Lower lobe of right lung (tissue), 2 donors: ENCODE data around the gene TUBA1A. TPM values are rescaled to one million over a fixed set of nuclear protein-coding genes. Genes with fewer than 3 reads are reported as not detected.
"Not testable (repeated sequence)": the region's sequence is repeated elsewhere in the genome, so short reads cannot be mapped to it uniquely, and the experiment has no call there.

Experiments
- ATAC-seq, 2 donors: fragments of 200-7000 bp; cut with Tn5 transposase; one replicate each; pipeline ENCODE4 v1.9.1; 2020 to 2022; ENCODE audit warnings: mild to moderate bottlenecking in 2 of 2, moderate library complexity in 2 of 2
- DNase-seq: peaks from one replicate; pipeline ENCODE4 v3.0.0-alpha.2; 2020
- H3K27ac ChIP-seq: fragments of 200-600 bp; one replicate; pipeline ENCODE4 v1.8.0; 2022
- H3K27me3 ChIP-seq: fragments of 200-600 bp; one replicate; pipeline ENCODE4 v1.8.0; 2022; ENCODE audit warnings: low read depth
- H3K36me3 ChIP-seq: fragments of 200-600 bp; one replicate; pipeline ENCODE4 v1.8.0; 2022; ENCODE audit warnings: mild to moderate bottlenecking
- H3K4me1 ChIP-seq: fragments of 200-600 bp; one replicate; pipeline ENCODE4 v1.8.0; 2022
- H3K4me3 ChIP-seq: fragments of 200-600 bp; one replicate; pipeline ENCODE4 v1.8.0; 2022; ENCODE audit warnings: mild to moderate bottlenecking
- H3K9me3 ChIP-seq: fragments of 200-600 bp; one replicate; pipeline ENCODE4 v1.8.0; 2022
- intact Hi-C: fragments of 100-400 bp; cut with DNase I; formaldehyde crosslinking; loops from one replicate; pipeline ENCODE4 v1.11.0; 2022
- total RNA-seq: library from RNA; stranded (reverse); fragmentation: NEBNext Ultra II Directional; extraction: Animal tissue kit (Norgen Biotek cat#: 25700); gene quantifications from one replicate; pipeline ENCODE4 v1.2.1, GENCODE V29; 2021
- TF ChIP-seq, protein P1 (sequence below): fragments of 200-600 bp; IDR thresholded peaks from one replicate; pipeline ENCODE4 v1.8.0; 2022; ENCODE audit warnings: antibody characterized with exemption, mild to moderate bottlenecking
- donor health status: DM: no; HTN: yes; CAD: no; lungs with severe emphysema.

The TUBA1A gene
- total RNA-seq, 1 donor from 2014 or later, result 120 TPM

DNA sequence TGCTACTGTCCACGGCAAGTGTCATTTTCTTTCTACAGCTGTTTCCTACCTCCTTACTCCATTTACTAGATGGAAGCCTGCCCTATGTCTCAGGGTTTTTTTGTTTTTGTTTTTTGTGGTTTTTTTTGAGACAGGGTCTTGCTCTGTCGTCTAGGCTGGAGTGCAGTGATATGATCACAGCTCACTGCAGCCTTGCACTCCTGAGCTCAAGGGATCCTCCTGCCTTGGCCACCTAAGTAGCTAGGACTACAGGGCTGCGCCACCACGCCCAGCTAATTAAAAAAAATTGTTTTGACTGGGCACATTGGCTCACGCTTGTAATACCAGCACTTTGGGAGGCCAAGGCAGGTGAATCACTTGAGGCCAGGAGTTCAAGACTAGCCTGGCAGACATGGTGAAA lies 14.7 kb downstream of the TUBA1A start:
- no peaks in the 10 kb centered on the region for H3K9me3 ChIP-seq
- no peaks in the 10 kb centered on the region for H3K27me3 ChIP-seq
- H3K4me1 ChIP-seq, result no peaks in the 10 kb centered on the region
- ATAC-seq (no peak), DNase-seq (no peak)
- H3K4me3 ChIP-seq, result no peak overlapping the region
- H3K27ac ChIP-seq, result no peak overlapping the region
- TF ChIP-seq, protein P1, sequence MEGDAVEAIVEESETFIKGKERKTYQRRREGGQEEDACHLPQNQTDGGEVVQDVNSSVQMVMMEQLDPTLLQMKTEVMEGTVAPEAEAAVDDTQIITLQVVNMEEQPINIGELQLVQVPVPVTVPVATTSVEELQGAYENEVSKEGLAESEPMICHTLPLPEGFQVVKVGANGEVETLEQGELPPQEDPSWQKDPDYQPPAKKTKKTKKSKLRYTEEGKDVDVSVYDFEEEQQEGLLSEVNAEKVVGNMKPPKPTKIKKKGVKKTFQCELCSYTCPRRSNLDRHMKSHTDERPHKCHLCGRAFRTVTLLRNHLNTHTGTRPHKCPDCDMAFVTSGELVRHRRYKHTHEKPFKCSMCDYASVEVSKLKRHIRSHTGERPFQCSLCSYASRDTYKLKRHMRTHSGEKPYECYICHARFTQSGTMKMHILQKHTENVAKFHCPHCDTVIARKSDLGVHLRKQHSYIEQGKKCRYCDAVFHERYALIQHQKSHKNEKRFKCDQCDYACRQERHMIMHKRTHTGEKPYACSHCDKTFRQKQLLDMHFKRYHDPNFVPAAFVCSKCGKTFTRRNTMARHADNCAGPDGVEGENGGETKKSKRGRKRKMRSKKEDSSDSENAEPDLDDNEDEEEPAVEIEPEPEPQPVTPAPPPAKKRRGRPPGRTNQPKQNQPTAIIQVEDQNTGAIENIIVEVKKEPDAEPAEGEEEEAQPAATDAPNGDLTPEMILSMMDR, result no peak
- no peaks in the 10 kb centered on the region for H3K36me3 ChIP-seq
- intact Hi-C loops, result no loop called here

DNA sequence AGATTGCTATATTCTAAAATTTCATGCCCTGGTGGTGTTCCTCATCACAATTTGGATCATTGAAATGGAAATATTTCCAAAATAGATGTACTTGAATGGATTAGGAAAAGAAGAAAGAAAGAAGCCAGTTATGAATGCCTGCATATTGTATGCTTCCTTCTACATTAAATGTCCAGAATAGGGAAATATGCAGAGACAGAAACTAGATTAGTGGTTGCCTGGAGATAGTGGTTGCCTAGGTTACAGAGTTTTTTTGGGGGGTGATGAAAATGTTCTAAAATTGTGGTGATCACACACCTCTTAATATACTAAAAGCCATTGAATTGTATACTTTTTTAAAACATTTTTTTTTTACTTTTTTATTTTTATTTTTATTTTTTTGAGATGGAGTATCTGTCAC lies 18.0 kb downstream of the TUBA1A start:
- Histone ChIP-seq H3K9me3 (no peaks in the 10 kb centered on the region), H3K4me1 (no peaks in the 10 kb centered on the region), H3K36me3 (no peaks in the 10 kb centered on the region), H3K4me3 (no peak overlapping the region), H3K27ac (no peak overlapping the region), H3K27me3 (no peaks in the 10 kb centered on the region)
- ATAC-seq (no peak), DNase-seq (no peak)
- intact Hi-C loops, result no loop called here
- TF ChIP-seq, protein P1, result no peak

- intact Hi-C loops, result no loop called here
- no peak overlapping the region for H3K4me3 ChIP-seq
- no peak for ATAC-seq
- no peak for DNase-seq
- no peak overlapping the region for H3K27ac ChIP-seq
- no peaks in the 10 kb centered on the region for H3K27me3 ChIP-seq
- H3K36me3 ChIP-seq, result no peaks in the 10 kb centered on the region
- no peaks in the 10 kb centered on the region for H3K4me1 ChIP-seq
- TF ChIP-seq, protein P1, result no peak
- H3K9me3 ChIP-seq, result no peaks in the 10 kb centered on the region
Observed at GRCh38 chr12:49165114-49165513, 23.8 kb downstream of the TUBA1A start.

DNA sequence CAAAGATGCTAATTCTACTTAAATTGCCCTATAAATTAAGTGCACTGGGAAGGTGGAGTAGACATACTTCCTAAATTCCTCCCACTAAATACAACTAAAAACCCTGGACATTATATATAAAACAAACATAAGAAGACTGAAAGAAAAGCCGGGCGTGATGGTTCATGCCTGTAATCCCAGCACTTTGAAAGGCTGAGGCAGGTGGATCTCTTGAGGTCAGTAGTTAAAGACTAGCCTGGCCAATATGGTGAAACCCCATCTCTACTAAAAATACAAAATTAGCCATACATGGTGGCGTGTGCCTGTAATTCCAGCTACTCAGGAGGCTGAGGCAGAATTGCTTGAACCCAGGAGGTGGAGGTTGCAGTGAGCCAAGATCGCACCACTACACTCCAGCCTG lies 27.0 kb downstream of the TUBA1A start:
- H3K4me1 ChIP-seq, H3K27me3 ChIP-seq, intact Hi-C loops, H3K9me3 ChIP-seq, H3K4me3 ChIP-seq, H3K36me3 ChIP-seq, ATAC-seq, DNase-seq, H3K27ac ChIP-seq: not testable (repeated sequence)

DNA sequence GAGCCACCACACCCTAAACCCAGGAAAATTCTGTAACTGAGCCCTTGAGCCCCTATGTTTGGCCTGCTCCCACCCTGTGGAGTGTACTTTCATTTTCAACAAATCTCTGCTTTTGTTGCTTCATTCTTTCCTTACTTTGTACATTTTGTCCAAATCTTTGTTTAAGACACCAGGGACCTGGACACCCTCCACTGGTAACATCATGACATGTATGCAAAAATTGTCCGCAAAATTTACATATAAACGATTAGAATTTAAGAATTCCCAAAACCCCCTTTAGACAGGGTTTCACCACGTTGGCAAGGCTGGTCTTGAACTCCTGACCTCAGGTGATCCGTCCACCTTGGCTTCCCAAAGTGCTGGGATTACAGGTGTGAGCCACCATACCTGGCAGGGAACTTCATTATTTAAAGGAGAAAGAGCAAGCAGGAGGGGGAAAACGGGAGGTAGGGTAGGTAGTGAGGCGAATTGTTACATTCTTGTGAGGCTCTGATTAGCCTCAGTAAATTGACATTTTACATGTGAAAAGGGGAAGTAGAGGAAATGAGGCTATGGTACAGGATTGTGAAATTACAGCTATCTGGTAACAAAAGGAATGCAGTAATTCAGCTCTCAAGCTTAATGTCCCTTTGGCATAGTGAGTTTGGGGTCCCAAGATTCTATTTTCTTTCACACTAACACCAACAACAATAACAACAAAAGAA lies 27.6 kb downstream of the TUBA1A start:
- intact Hi-C loops, result no loop called here
- H3K36me3 ChIP-seq, result no peaks in the 10 kb centered on the region
- TF ChIP-seq, protein P1, result no peak
- H3K4me1 ChIP-seq, result no peaks in the 10 kb centered on the region
- DNase-seq (no peak), ATAC-seq (peak in 1 of 2 donors; percentile 26)
- H3K27me3 ChIP-seq, result no peaks in the 10 kb centered on the region
- H3K27ac ChIP-seq, result no peak overlapping the region
- no peak overlapping the region for H3K4me3 ChIP-seq
- no peaks in the 10 kb centered on the region for H3K9me3 ChIP-seq

DNA sequence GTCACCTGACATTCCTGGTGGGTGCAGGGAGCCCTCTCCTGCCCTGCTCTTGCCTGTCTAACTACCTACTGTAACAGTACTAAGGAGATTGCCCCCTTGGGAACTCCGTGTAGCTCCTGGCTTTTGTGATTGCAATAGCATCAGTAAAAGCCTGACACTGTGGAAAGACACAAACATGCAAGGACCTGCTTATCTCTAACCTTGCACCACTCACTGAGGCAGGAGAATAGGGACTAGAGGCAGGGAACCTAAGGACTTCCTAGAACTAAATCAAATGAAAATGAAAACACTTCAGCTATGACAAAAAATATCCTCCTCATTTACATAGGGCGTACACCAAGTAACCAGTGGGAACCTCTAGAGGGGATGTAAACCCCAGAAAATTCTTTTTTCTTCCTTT lies 28.5 kb downstream of the TUBA1A start:
- no peak for DNase-seq
- Histone ChIP-seq H3K9me3 (no peaks in the 10 kb centered on the region), H3K4me3 (no peak overlapping the region), H3K27me3 (no peaks in the 10 kb centered on the region), H3K4me1 (no peaks in the 10 kb centered on the region), H3K27ac (no peak overlapping the region), H3K36me3 (no peaks in the 10 kb centered on the region)
- TF ChIP-seq, protein P1, result no peak
- intact Hi-C loops, result no loop called here
- no peak for ATAC-seq
